Parathyroid adenoma (tissue), 2 donors: ENCODE data around the gene USF2.

Source experiments
- H2AFZ ChIP-seq: fragments of 300-600 bp; sonication (generic); one replicate; pipeline ENCODE4 v1.7.0; 2017; ENCODE audit warnings: antibody characterized with exemption, mild to moderate bottlenecking
- H3K27ac ChIP-seq: fragments of 300-600 bp; sonication (generic); one replicate; pipeline ENCODE4 v1.7.0; 2017
- H3K27me3 ChIP-seq: fragments of 300-600 bp; sonication (generic); one replicate; pipeline ENCODE4 v1.7.0; 2017; ENCODE audit warnings: low read length; ENCODE audit not compliant: control insufficient read depth, insufficient read depth
- H3K36me3 ChIP-seq: fragments of 300-600 bp; sonication (generic); one replicate; pipeline ENCODE4 v1.7.0; 2017; ENCODE audit warnings: low read length; ENCODE audit not compliant: control insufficient read depth, insufficient read depth
- H3K4me1 ChIP-seq: fragments of 300-600 bp; sonication (generic); one replicate; pipeline ENCODE4 v1.7.0; 2017; ENCODE audit warnings: control low read depth
- H3K4me2 ChIP-seq: fragments of 300-600 bp; sonication (generic); one replicate; pipeline ENCODE4 v1.7.0; 2017; ENCODE audit warnings: low read length
- H3K4me3 ChIP-seq: fragments of 300-600 bp; sonication (generic); one replicate; pipeline ENCODE4 v1.7.0; 2017; ENCODE audit warnings: low read depth, low read length
- H3K79me2 ChIP-seq: fragments of 300-600 bp; sonication (generic); one replicate; pipeline ENCODE4 v1.7.0; 2017; ENCODE audit warnings: control low read depth
- H3K9ac ChIP-seq: fragments of 300-600 bp; sonication (generic); one replicate; pipeline ENCODE4 v1.7.0; 2017; ENCODE audit warnings: mild to moderate bottlenecking
- H3K9me3 ChIP-seq: fragments of 300-600 bp; sonication (generic); one replicate; pipeline ENCODE4 v1.7.0; 2017; ENCODE audit warnings: low read length; ENCODE audit not compliant: control insufficient read depth
- CTCF ChIP-seq: fragments of 300-600 bp; sonication (generic); IDR thresholded peaks from one replicate; pipeline ENCODE4 v1.7.0; 2017; ENCODE audit warnings: antibody characterized with exemption, mild to moderate bottlenecking
- donor health status: primary hyperparathyroidism.

USF2 gene

GRCh38 chr19:35297922-35298321 lies 29.2 kb downstream of the USF2 start:
- Histone ChIP-seq H3K4me2 (no peak overlapping the region), H3K79me2 (no peaks in the 10 kb centered on the region), H3K9me3 (no peaks in the 10 kb centered on the region), H3K9ac (no peak overlapping the region), H3K36me3 (no peaks in the 10 kb centered on the region), H3K4me1 (no peaks in the 10 kb centered on the region), H3K27ac (no peak overlapping the region), H3K27me3 (no peaks in the 10 kb centered on the region), H3K4me3 (no peak overlapping the region), H2AFZ (no peak overlapping the region)
- no peak for TF ChIP-seq CTCF

GRCh38 chr19:35298561-35298972 lies 29.8 kb downstream of the USF2 start:
- no peaks in the 10 kb centered on the region for H3K9me3 ChIP-seq
- H3K27me3 ChIP-seq = no peaks in the 10 kb centered on the region
- H2AFZ ChIP-seq = no peak overlapping the region
- no peak overlapping the region for H3K9ac ChIP-seq
- H3K27ac ChIP-seq = no peak overlapping the region
- no peak overlapping the region for H3K4me3 ChIP-seq
- H3K4me1 ChIP-seq = no peaks in the 10 kb centered on the region
- H3K4me2 ChIP-seq = no peak overlapping the region
- TF ChIP-seq CTCF = no peak
- H3K36me3 ChIP-seq = no peaks in the 10 kb centered on the region
- H3K79me2 ChIP-seq = no peaks in the 10 kb centered on the region

- H3K36me3 ChIP-seq = no peaks in the 10 kb centered on the region
- no peak overlapping the region for H3K27ac ChIP-seq
- H2AFZ ChIP-seq = no peak overlapping the region
- no peaks in the 10 kb centered on the region for H3K79me2 ChIP-seq
- no peaks in the 10 kb centered on the region for H3K4me1 ChIP-seq
- TF ChIP-seq CTCF = no peak
- H3K4me3 ChIP-seq = no peak overlapping the region
- H3K9ac ChIP-seq = no peak overlapping the region
- H3K9me3 ChIP-seq = no peaks in the 10 kb centered on the region
- no peak overlapping the region for H3K4me2 ChIP-seq
- no peaks in the 10 kb centered on the region for H3K27me3 ChIP-seq
Observed at GRCh38 chr19:35299523-35300338, 31.0 kb downstream of the USF2 start.

- H3K9ac ChIP-seq = no peak overlapping the region
- H2AFZ ChIP-seq = no peak overlapping the region
- H3K4me2 ChIP-seq = no peak overlapping the region
- no peak overlapping the region for H3K4me3 ChIP-seq
- no peaks in the 10 kb centered on the region for H3K4me1 ChIP-seq
- no peaks in the 10 kb centered on the region for H3K79me2 ChIP-seq
- H3K9me3 ChIP-seq = no peaks in the 10 kb centered on the region
- H3K27ac ChIP-seq = no peak overlapping the region
- no peaks in the 10 kb centered on the region for H3K27me3 ChIP-seq
- TF ChIP-seq CTCF = no peak
- no peaks in the 10 kb centered on the region for H3K36me3 ChIP-seq
Observed at GRCh38 chr19:35300339-35300649, 31.5 kb downstream of the USF2 start.

GRCh38 chr19:35301961-35302360 lies 33.2 kb downstream of the USF2 start:
- Histone ChIP-seq H3K4me1 (no peaks in the 10 kb centered on the region), H3K9ac (no peak overlapping the region), H3K36me3 (no peaks in the 10 kb centered on the region), H3K9me3 (no peaks in the 10 kb centered on the region), H3K4me2 (no peak overlapping the region), H3K79me2 (no peaks in the 10 kb centered on the region), H3K27me3 (no peaks in the 10 kb centered on the region), H3K27ac (no peak overlapping the region), H2AFZ (no peak overlapping the region), H3K4me3 (no peak overlapping the region)
- TF ChIP-seq CTCF = no peak
